B cell (primary cell): Measurements from ENCODE around the gene CELF4. TPM values are rescaled to one million over a fixed set of nuclear protein-coding genes. Genes with fewer than 3 reads are reported as not detected.

Experiments
- ATAC-seq: fragments of 200-7000 bp; cut with Tn5 transposase; one replicate; pipeline ENCODE4 v1.10.0; 2021; ENCODE audit warnings: low read depth, mild to moderate bottlenecking, moderate number of reproducible peaks, moderate library complexity
- CTCF ChIA-PET: fragments of 350-600 bp; sonication (Branson Sonifier 250); formaldehyde crosslinking; loops from one replicate; lab custom pipeline; 2021; ENCODE audit warnings: antibody characterized with exemption, inconsistent platforms; lab: Charles Lee
- POLR2A ChIA-PET: fragments of 350-600 bp; sonication (Branson Sonifier 250); formaldehyde crosslinking; loops from one replicate; lab custom pipeline; 2021; ENCODE audit warnings: antibody characterized with exemption; lab: Charles Lee
- DNase-seq: peaks from one replicate; pipeline ENCODE4 v3.0.0; 2013
- H2AFZ ChIP-seq: 2 replicates; pipeline ENCODE4 v1.6.1; 2012; ENCODE audit warnings: mild to moderate bottlenecking, low read depth, low read length; ENCODE audit not compliant: insufficient read depth, poor library complexity, severe bottlenecking
- H3K27ac ChIP-seq, 2 donors: 1 replicate in 1 of 2; 2 replicates in 1 of 2; pipeline ENCODE4 v1.5.1; 2012 to 2013; ENCODE audit warnings: low read length in 2 of 2, mild to moderate bottlenecking in 2 of 2, moderate library complexity in 1 of 2
- H3K27me3 ChIP-seq, 4 experiments: fragments of 200-600 bp in 1 of 4; sonication (generic) in 1 of 4; replicated peaks in 1 of 4; 1 replicate in 2 of 4; 2 replicates in 2 of 4; pipeline versions ENCODE4 v1.6.1 to v1.7.0; 2013 to 2016; ENCODE audit warnings: low read length in 3 of 4, mild to moderate bottlenecking in 2 of 4, mixed read lengths in 1 of 4, moderate library complexity in 1 of 4; ENCODE audit not compliant: insufficient read depth in 4 of 4, control insufficient read depth in 3 of 4; ENCODE audit errors: control extremely low read depth in 1 of 4
- H3K36me3 ChIP-seq, 2 experiments: replicated peaks in 1 of 2; 1 replicate in 1 of 2; 2 replicates in 1 of 2; pipeline versions ENCODE4 v1.6.1 to v1.7.1; 2013; ENCODE audit warnings: low read length in 1 of 2; ENCODE audit not compliant: insufficient read depth in 2 of 2, control insufficient read depth in 1 of 2; ENCODE audit errors: control extremely low read depth in 1 of 2, extremely low read depth in 1 of 2
- H3K4me1 ChIP-seq, 2 donors: fragments of 200-600 bp in 1 of 2; sonication (generic) in 1 of 2; 1 replicate in 1 of 2; 2 replicates in 1 of 2; pipeline versions ENCODE4 v1.5.1 to v1.6.1; 2013 to 2017; ENCODE audit warnings: low read length in 2 of 2; ENCODE audit not compliant: control insufficient read depth in 2 of 2, insufficient read depth in 2 of 2
- H3K4me2 ChIP-seq: replicated peaks from 2 replicates; pipeline ENCODE3; 2012; ENCODE audit warnings: mild to moderate bottlenecking, low read depth, low read length; ENCODE audit not compliant: poor library complexity, severe bottlenecking
- H3K4me3 ChIP-seq, 5 experiments: fragments of 200-600 bp in 1 of 5; sonication (generic) in 1 of 5; 1 replicate in 3 of 5; 2 replicates in 2 of 5; pipeline versions ENCODE4 v1.5.1 to v1.7.0; 2011 to 2016; ENCODE audit warnings: low read length in 4 of 5, mild to moderate bottlenecking in 4 of 5, low read depth in 2 of 5, control low read depth in 1 of 5, moderate library complexity in 1 of 5; ENCODE audit not compliant: insufficient read depth in 1 of 5; ENCODE audit errors: control extremely low read depth in 1 of 5, extremely low read depth in 1 of 5
- H3K79me2 ChIP-seq: fragments of 200-600 bp; sonication (generic); one replicate; pipeline ENCODE4 v1.6.0; 2016; ENCODE audit warnings: low read length; ENCODE audit not compliant: control insufficient read depth, insufficient read depth
- H3K9ac ChIP-seq: fragments of 200-600 bp; sonication (generic); 2 replicates; pipeline ENCODE4 v1.6.1; 2017; ENCODE audit warnings: mild to moderate bottlenecking, low read length, moderate library complexity
- H3K9me3 ChIP-seq, 3 donors: one replicate each; pipeline versions ENCODE4 v1.6.1 to v1.7.1; 2013; ENCODE audit warnings: low read length in 2 of 3; ENCODE audit not compliant: control insufficient read depth in 2 of 3, insufficient read depth in 1 of 3; ENCODE audit errors: control extremely low read depth in 1 of 3
- H4K20me1 ChIP-seq: 2 replicates; pipeline ENCODE4 v1.6.0; 2012; ENCODE audit warnings: mild to moderate bottlenecking, low read length; ENCODE audit not compliant: insufficient read depth, control insufficient read depth, poor library complexity, severe bottlenecking
- H3K27ac Mint-ChIP-seq: one replicate; pipeline ENCODE4 v1.8.0; 2021; ENCODE audit warnings: mixed read lengths
- H3K27me3 Mint-ChIP-seq: one replicate; pipeline ENCODE4 v1.8.0; 2021; ENCODE audit warnings: mixed read lengths
- H3K4me1 Mint-ChIP-seq: one replicate; pipeline ENCODE4 v1.8.0; 2021; ENCODE audit warnings: mixed read lengths
- H3K4me3 Mint-ChIP-seq: one replicate; pipeline ENCODE4 v1.8.0; 2021; ENCODE audit warnings: mixed read lengths
- H3K9me3 Mint-ChIP-seq: one replicate; pipeline ENCODE4 v1.8.0; 2022; ENCODE audit warnings: mixed read lengths; ENCODE audit not compliant: insufficient read depth
- EZH2 ChIP-seq: IDR thresholded peaks from 2 replicates; pipeline ENCODE4 v1.6.1; 2012; ENCODE audit warnings: borderline replicate concordance, low read depth, mild to moderate bottlenecking, moderate library complexity, low read length; ENCODE audit not compliant: insufficient read depth, poor library complexity, severe bottlenecking
- WGBS: methylation state at CpG from one replicate; pipeline ENCODE4 v1.1.5; 2013; ENCODE audit warnings: missing lambda C conversion rate; ENCODE audit not compliant: insufficient coverage; 5-methylcytosine and 5-hydroxymethylcytosine counted together
- intact Hi-C: fragments of 100-400 bp; cut with micrococcal nuclease; formaldehyde crosslinking; loops from one replicate; pipeline ENCODE4 v1.10.0; 2022
- polyA plus RNA-seq: library from polyadenylated mRNA; depleted of rRNA; stranded (reverse); fragments of >200 nt; gene quantifications from 2 replicates; pipeline ENCODE4 v1.2.3, GENCODE V29; 2012
- total RNA-seq, 2 donors: library from RNA; stranded (reverse); fragments of 120-200 nt in 1 of 2; gene quantifications; 1 replicate in 1 of 2; 2 replicates in 1 of 2; pipeline versions ENCODE4 v1.2.3 to v1.2.4, GENCODE V29; 2013 to 2022
- TF ChIP-seq, protein P1 (sequence below): fragments of 200-600 bp; IDR thresholded peaks from one replicate; pipeline ENCODE4 v1.8.0; 2022; ENCODE audit warnings: antibody characterized with exemption, mild to moderate bottlenecking

Gene CELF4
- total and polyA plus RNA-seq, 2 donors (not counting 1 experiment from before 2014, with no cell fraction given) = not detected

GRCh38 chr18:37502601-37503000, 63.0 kb downstream of the CELF4 start:
- H3K4me3 ChIP-seq = no peak overlapping the region
- no peak overlapping the region for H3K4me3 Mint-ChIP-seq
- intact Hi-C loops = no loop called here
- DNase-seq (no peak), ATAC-seq (no peak)
- H3K27me3 ChIP-seq = no peaks in the 10 kb centered on the region
- CTCF ChIA-PET = no interaction called here
- no peaks in the 10 kb centered on the region for H3K36me3 ChIP-seq
- POLR2A ChIA-PET = no interaction called here
- H3K4me1 Mint-ChIP-seq = no peaks in the 10 kb centered on the region
- peaks cover 12% of the 10 kb centered on the region for H3K27me3 Mint-ChIP-seq
- H3K27ac ChIP-seq = no peak overlapping the region
- H3K79me2 ChIP-seq = no peaks in the 10 kb centered on the region
- WGBS = 87% methylated on average over 4 of the region's 4 CpGs
- no peak for TF ChIP-seq EZH2
- TF ChIP-seq, protein P1, sequence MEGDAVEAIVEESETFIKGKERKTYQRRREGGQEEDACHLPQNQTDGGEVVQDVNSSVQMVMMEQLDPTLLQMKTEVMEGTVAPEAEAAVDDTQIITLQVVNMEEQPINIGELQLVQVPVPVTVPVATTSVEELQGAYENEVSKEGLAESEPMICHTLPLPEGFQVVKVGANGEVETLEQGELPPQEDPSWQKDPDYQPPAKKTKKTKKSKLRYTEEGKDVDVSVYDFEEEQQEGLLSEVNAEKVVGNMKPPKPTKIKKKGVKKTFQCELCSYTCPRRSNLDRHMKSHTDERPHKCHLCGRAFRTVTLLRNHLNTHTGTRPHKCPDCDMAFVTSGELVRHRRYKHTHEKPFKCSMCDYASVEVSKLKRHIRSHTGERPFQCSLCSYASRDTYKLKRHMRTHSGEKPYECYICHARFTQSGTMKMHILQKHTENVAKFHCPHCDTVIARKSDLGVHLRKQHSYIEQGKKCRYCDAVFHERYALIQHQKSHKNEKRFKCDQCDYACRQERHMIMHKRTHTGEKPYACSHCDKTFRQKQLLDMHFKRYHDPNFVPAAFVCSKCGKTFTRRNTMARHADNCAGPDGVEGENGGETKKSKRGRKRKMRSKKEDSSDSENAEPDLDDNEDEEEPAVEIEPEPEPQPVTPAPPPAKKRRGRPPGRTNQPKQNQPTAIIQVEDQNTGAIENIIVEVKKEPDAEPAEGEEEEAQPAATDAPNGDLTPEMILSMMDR = no peak
- no peaks in the 10 kb centered on the region for H3K9me3 Mint-ChIP-seq
- H4K20me1 ChIP-seq = no peaks in the 10 kb centered on the region
- H3K9ac ChIP-seq = no peak overlapping the region
- H2AFZ ChIP-seq = no peak overlapping the region
- peaks cover 0 to 12% (median 0%) of the 10 kb centered on the region in 3 donors for H3K9me3 ChIP-seq
- H3K27ac Mint-ChIP-seq = no peak overlapping the region
- H3K4me2 ChIP-seq = no peak overlapping the region
- H3K4me1 ChIP-seq = no peaks in the 10 kb centered on the region

GRCh38 chr18:37502036-37502435, 63.6 kb downstream of the CELF4 start:
- intact Hi-C loops = no loop called here
- POLR2A ChIA-PET = no interaction called here

More at GRCh38 chr18:37502036-37502435, 63.6 kb downstream of the CELF4 start:
- Mint-ChIP-seq H3K27me3 (peaks cover 12% of the 10 kb centered on the region), H3K4me3 (no peak overlapping the region), H3K9me3 (no peaks in the 10 kb centered on the region), H3K27ac (no peak overlapping the region), H3K4me1 (no peaks in the 10 kb centered on the region)
- Histone ChIP-seq H3K79me2 (no peaks in the 10 kb centered on the region), H3K27me3 (no peaks in the 10 kb centered on the region), H3K27ac (no peak overlapping the region), H3K4me1 (no peaks in the 10 kb centered on the region), H2AFZ (no peak overlapping the region), H4K20me1 (no peaks in the 10 kb centered on the region), H3K9me3 (peaks cover 0 to 12% (median 0%) of the 10 kb centered on the region in 3 donors), H3K4me3 (no peak overlapping the region), H3K4me2 (no peak overlapping the region), H3K9ac (no peak overlapping the region), H3K36me3 (no peaks in the 10 kb centered on the region)
- 93% methylated on average over 7 of the region's 14 CpGs for WGBS
- DNase-seq (no peak), ATAC-seq (no peak)
- CTCF ChIA-PET = no interaction called here
- no peak for TF ChIP-seq EZH2
- TF ChIP-seq, protein P1 = no peak
